ENCODE measurements around the gene GPR17. TPM values are rescaled to one million over a fixed set of nuclear protein-coding genes. Genes with fewer than 3 reads are reported as not detected.

Gene GPR17
- total RNA-seq, 1 donor from 2014 or later: 6.4 TPM

- Mint-ChIP-seq H3K27ac (ENCODE audit: unreplicated experiment) (no peak overlapping the region), H3K4me3 (no peak overlapping the region), H3K9me3 (no peaks in the 10 kb centered on the region), H3K4me1 (no peaks in the 10 kb centered on the region), H3K36me3 (ENCODE audit: low read depth) (peaks cover 1% of the 10 kb centered on the region), H3K27me3 (ENCODE audit: low read depth) (peaks cover 7% of the 10 kb centered on the region)
- TF ChIP-seq, protein P1, sequence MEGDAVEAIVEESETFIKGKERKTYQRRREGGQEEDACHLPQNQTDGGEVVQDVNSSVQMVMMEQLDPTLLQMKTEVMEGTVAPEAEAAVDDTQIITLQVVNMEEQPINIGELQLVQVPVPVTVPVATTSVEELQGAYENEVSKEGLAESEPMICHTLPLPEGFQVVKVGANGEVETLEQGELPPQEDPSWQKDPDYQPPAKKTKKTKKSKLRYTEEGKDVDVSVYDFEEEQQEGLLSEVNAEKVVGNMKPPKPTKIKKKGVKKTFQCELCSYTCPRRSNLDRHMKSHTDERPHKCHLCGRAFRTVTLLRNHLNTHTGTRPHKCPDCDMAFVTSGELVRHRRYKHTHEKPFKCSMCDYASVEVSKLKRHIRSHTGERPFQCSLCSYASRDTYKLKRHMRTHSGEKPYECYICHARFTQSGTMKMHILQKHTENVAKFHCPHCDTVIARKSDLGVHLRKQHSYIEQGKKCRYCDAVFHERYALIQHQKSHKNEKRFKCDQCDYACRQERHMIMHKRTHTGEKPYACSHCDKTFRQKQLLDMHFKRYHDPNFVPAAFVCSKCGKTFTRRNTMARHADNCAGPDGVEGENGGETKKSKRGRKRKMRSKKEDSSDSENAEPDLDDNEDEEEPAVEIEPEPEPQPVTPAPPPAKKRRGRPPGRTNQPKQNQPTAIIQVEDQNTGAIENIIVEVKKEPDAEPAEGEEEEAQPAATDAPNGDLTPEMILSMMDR (conservative IDR thresholded peaks at IDR 0.05): no peak
- no peak for DNase-seq (ENCODE audit: low read depth, low spot score)
These were observed 37.1 kb downstream of the GPR17 start for GRCh38 chr2:127683056-127683455.

DNA sequence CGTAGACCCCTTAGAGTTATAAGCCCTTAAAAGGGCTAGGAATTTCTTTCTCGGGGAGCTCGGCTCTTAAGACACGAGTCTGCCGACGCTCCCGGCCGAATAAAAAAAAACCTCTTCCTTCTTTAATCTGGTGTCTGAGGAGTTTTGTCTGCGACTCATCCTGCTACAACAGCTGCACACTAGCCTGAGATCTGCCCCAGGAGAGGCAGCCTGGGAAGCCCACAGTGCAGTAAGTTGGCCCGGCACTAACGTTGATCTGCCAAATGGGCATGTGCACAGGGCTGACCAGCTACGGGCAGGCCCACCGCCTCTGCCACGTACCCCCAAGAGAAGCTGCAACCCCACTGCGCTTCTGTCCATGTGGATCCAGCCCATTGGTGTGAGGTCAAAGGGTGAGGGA is 37.8 kb downstream of the GPR17 start:
- Mint-ChIP-seq H3K4me1 (no peaks in the 10 kb centered on the region), H3K4me3 (no peak overlapping the region), H3K9me3 (peaks cover 3% of the 10 kb centered on the region), H3K27ac (ENCODE audit: unreplicated experiment) (no peak overlapping the region), H3K27me3 (ENCODE audit: low read depth) (peaks cover under 1% of the 10 kb centered on the region), H3K36me3 (ENCODE audit: low read depth) (peaks cover 2% of the 10 kb centered on the region)
- DNase-seq (ENCODE audit: low read depth, low spot score): no peak
- TF ChIP-seq, protein P1 (conservative IDR thresholded peaks at IDR 0.05): no peak

DNA sequence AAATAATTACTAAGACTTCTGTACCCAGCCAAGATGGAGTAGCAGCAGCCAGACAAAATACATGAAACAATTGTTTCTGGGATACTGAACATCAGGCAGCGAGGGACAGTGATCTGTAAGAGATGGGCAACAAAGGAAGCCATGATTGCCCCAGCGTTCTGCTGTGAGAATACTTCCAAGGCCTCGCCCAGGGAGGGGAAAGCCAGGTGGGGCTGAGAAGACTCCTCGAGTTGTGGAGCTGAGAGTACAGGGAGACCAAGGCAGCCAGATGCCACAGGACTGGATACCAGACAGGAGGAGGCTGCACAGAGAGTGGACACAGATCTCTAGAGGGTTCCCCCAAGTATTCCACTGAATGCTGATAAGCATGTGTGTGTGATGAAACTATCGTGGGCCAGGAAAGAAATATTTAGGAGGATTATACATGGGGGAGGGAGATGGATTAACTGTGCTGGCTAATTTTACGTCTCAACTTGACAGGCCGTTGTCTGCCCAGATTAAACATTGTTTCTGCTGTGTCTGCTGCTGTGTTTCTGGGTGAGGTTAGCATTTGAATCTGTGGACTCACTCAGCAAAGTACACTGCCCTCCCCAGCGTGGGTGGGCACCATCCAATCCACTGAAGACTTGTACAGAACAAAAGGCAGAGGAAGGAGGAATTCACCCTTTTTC is 39.6 kb downstream of the GPR17 start:
- DNase-seq (ENCODE audit: low read depth, low spot score): no peak
- peaks cover 2% of the 10 kb centered on the region for H3K36me3 Mint-ChIP-seq (ENCODE audit: low read depth)
- TF ChIP-seq, protein P1 (conservative IDR thresholded peaks at IDR 0.05): no peak
- H3K9me3 Mint-ChIP-seq: peaks cover 4% of the 10 kb centered on the region
- H3K4me1 Mint-ChIP-seq: no peaks in the 10 kb centered on the region
- no peak overlapping the region for H3K4me3 Mint-ChIP-seq
- no peak overlapping the region for H3K27ac Mint-ChIP-seq (ENCODE audit: unreplicated experiment)
- H3K27me3 Mint-ChIP-seq (ENCODE audit: low read depth): no peaks in the 10 kb centered on the region

GRCh38 chr2:127688405-127688804 is 42.5 kb downstream of the GPR17 start:
- Mint-ChIP-seq H3K36me3 (ENCODE audit: low read depth) (peaks cover 13% of the 10 kb centered on the region), H3K9me3 (peaks cover 16% of the 10 kb centered on the region), H3K4me1 (no peaks in the 10 kb centered on the region), H3K27ac (ENCODE audit: unreplicated experiment) (no peak overlapping the region), H3K27me3 (ENCODE audit: low read depth) (no peaks in the 10 kb centered on the region), H3K4me3 (no peak overlapping the region)
- TF ChIP-seq, protein P1 (conservative IDR thresholded peaks at IDR 0.05): no peak
- DNase-seq (ENCODE audit: low read depth, low spot score): no peak

DNA sequence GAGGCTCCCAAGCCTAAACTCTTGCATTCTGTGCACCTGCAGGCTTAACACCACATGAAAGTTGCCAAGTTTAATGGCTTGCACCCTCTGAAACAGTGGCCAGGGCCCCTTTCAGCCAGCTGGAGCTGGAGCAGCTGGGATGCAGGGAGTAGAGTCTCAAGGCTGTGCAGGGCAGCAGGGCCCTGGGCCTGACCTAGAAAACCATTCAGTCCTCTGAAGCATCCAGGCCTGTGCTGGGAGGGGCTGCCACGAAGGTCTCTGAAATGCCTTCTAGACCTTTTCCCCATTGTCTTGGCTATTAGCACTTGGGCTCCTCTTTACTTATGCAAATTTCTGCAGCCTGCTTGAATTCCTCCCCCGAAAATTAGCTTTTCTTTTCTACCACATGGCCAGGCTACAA is 44.7 kb downstream of the GPR17 start:
- Mint-ChIP-seq H3K36me3 (ENCODE audit: low read depth) (peaks cover 13% of the 10 kb centered on the region), H3K4me3 (no peak overlapping the region), H3K4me1 (no peaks in the 10 kb centered on the region), H3K9me3 (peaks cover 16% of the 10 kb centered on the region), H3K27ac (ENCODE audit: unreplicated experiment) (no peak overlapping the region), H3K27me3 (ENCODE audit: low read depth) (no peaks in the 10 kb centered on the region)
- DNase-seq (ENCODE audit: low read depth, low spot score): no peak
- TF ChIP-seq, protein P1 (conservative IDR thresholded peaks at IDR 0.05): no peak
